Inferior parietal cortex (tissue), 1 donor: ENCODE data around the gene AGFG1.
"Not testable (repeated sequence)": the region's sequence is repeated elsewhere in the genome, so short reads cannot be mapped to it uniquely, and the experiment has no call there.

Source experiments
- DNase-seq: peaks from one replicate; pipeline ENCODE4 v3.0.0-alpha.2; 2016; ENCODE audit errors: extremely low spot score

Gene AGFG1

DNA sequence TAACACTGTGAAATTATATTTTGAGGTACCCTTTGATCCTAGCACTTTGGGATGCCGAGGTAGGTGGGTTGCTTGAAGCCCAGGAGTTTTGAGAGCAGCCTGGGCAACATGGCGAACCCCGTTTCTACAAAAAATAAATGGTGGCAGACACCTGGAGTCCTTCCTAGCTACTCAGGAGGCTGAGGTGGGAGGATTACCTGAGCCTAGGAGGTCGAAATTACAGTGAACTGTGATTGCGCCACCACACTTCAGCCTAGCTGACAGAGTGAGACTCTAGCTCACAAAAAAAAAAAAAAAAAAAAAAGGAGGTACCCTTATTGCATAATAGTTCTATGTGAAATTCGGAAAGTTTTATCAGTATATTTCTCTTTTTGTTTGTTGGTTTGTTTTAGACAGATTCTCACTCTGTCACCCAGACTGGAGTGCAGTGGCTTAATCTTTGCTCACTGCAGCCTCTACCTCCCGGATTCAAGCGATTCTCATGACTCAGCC, 67.6 kb downstream of the AGFG1 start:
- no peak for DNase-seq

DNA sequence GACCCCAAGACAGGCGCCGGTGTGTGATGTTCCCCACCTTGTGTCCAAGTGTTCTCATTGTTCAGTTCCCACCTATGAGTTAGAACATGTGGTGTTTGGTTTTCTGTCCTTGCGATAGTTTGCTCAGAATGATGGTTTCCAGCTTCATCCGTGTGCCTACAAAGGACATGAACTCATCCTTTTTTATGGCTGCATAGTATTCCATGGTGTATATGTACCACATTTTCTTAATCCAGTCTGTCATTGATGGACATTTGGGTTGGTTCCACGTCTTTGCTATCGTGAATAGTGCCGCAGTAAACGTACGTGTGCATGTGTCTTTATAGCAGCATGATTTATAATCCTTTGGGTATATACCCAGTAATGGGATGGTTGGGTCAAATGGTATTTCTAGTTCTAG, 68.4 kb downstream of the AGFG1 start:
- DNase-seq: not testable (repeated sequence)

DNA sequence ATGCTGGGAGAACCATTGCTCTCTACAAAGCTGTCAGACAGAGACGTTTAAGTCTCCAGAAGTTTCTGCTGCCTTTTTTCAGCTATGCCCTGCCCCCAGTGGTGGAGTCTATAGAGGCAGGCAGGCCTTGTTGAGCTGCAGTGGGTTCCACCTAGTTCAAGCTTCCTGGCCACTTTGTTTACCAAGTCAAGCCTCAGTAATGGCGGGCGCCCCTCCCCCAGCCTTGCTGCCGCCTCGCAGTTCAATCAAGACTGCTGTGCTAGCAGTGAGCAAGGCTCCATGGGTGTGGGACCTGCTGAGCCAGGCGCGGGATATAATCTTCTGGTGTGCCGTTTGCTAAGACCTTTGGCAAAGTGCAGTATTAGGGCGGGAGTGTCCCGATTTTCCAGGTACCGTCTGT, 74.0 kb downstream of the AGFG1 start:
- no peak for DNase-seq

DNA sequence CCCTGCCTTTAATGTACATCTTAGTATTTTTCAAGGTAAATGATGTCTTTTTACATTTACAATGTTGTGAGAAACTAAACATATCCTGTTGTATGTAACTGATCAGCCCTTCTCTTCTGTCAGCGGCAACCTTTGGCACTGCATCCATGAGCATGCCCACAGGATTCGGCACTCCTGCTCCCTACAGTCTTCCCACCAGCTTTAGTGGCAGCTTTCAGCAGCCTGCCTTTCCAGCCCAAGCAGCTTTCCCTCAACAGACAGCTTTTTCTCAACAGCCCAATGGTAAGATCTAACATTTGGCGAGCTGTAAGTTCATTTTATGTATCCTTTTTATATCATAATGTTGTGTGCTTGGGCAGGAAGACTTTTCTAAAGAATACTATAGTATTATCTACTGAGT, 79.9 kb downstream of the AGFG1 start:
- DNase-seq: no peak

- DNase-seq: no peak
Observed at GRCh38 chr2:227562581-227562980, 90.6 kb downstream of the AGFG1 start.

GRCh38 chr2:227565080-227565479, 93.1 kb downstream of the AGFG1 start:
- no peak for DNase-seq

DNA sequence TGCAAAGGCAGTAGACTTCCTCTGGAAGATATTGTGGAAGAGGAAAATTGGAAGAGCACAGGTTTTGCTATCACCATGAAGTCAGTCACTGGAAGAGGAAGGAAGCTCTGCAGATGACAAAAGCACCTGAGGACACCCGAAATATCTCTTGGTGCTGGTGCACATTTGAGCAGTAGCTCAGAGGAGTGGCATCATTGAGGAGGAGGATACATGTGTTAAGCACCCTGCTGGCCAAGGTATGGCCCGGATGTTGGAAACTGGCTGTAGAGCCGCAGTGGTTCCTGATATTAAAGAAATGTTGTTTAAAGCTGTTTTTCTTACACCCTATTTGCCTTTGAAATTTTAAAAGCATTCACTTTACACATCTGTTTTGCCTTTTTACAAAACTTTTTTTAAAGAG, 94.1 kb downstream of the AGFG1 start:
- no peak for DNase-seq

DNA sequence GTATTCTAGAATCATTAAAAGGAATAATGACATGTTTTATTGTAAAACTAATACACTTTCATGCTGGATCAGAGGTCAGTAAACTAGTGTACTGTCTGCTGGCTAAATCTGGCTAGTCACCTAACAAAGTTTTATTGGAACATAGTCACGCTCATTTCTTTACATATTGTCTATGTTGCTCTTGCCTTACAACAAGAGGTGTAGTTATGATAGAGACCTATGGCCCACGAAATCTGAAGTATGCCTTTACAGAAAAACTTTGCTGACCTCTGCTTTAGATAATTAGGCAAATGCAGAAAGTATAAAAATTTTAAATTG, 96.9 kb downstream of the AGFG1 start:
- DNase-seq: no peak

- DNase-seq: no peak
Observed at GRCh38 chr2:227570615-227571014, 98.7 kb downstream of the AGFG1 start.

GRCh38 chr2:227576110-227576509, 104.2 kb downstream of the AGFG1 start:
- no peak for DNase-seq

DNA sequence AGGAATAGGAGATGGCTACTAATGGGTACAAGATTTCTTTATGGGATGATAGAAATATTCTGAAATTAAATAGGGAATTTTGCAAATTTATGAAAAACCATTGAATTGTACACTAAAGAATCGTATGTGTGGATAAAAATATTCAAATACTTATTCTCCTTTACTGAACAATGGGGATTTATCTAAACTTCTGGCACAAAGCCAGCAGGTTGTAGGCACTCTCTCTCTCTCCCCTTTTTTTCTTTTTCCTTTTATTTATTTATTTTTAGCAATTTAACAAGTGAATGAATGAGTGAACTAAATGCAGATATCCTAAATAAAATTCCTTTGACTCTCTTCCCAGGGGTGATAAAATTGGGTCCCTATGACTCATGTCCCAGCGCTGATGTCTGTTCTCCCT, 104.9 kb downstream of the AGFG1 start:
- no peak for DNase-seq

DNA sequence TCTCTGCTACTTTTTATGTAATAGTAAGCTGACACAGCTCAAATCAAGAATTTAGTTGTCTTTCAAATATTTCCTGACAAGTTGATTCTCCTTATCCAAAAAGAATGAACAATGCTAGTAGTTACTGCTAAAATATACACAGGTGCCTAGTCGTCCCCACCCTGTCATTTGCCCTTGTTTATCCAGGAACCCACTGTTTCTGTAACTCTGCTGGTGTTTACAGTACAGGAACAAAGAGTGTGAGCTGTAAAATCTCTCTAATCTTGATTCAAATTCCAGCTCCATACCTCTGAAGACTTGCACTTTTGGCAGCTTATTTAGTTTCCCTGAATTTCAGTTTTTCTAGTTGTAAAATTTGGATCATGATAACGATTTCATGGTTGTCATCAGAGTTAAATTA, 105.6 kb downstream of the AGFG1 start:
- DNase-seq: no peak

DNA sequence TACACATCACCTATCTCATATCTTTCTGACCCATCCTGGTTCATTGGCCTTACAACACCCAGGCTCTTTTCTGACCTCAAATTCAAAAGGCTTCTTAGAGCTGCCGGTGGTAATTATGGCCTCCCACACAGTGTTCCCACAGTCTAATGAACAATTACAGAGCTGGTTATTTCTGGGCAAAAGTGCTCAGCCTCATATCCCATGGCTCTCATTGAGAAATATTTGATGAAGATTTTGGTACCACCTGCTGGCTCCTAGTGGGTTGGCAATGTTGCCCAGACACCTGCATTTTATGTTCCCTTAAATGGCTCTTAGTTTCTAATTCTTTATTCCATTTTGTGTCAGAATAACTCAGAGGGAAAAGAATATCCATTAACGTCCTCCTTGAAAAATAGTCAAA, 106.7 kb downstream of the AGFG1 start:
- DNase-seq: no peak

DNA sequence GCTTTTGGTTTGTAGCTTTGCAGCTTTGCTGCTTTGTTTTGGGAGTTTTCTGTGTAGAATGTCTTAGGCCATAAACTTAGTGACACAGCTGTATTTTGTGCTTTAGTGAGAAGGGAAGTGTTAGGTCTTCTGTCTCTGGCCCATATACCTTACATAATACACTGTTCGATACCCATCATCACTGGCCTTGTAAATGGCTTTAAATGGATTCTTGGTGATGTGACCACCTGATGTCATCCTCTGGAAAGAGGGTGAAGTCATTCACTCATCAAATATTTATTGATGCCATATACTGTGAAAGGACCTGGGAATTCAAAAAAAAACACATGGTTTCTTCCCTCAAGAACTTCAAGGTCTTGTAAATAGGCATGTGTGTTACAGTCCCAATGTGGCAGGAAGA, 107.8 kb downstream of the AGFG1 start:
- DNase-seq: no peak

DNA sequence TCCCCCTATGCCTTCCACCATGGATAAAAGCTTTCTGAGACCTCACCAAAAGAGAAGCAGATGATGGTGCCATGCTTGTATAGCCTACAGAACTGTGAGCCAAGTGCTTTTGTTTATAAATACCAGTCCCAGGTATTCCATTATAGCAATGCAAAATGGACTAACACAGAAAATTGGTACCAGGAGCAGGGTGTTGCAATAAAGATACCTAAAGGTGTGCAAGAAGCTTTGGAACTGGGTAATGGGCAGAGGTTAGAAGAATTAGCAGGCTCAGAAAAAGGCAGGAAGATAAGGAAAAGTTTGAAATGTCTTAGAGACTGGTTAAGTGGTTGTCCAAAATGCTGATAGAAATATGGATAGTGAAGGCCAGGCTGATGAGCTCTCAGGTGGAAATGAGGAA, 110.4 kb downstream of the AGFG1 start:
- no peak for DNase-seq

DNA sequence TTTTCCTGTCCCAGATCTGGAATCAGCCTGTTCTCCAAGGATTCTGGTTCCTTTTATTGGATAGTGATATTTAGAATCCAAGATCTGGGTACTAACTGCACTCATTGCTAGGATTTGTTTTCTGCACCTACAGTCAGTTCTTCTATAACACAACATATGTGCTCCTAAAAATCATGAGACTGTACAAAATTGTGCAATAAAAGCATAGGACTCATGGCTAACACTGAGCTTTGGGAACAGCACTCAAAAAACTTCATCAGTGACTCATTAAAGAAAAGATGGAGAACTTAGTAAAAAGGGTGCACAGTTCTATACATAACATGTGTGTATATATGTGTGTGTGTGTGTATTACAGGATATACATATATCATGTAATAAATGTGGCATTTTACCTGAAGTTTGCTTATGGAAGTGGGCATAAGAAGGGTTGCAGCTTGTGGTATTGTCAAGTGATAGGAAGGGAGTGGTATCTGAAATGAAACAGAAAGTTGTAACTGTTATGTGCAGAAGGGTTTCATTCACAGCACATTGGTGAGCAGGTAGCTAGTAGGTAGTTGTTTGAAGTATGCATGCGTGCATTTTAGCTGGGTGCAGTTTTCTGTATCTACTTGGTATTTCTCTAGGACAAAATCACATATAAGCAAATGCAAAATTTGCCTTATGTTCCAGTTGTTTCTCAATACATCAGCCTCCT, 120.9 kb downstream of the AGFG1 start:
- DNase-seq: no peak

DNA sequence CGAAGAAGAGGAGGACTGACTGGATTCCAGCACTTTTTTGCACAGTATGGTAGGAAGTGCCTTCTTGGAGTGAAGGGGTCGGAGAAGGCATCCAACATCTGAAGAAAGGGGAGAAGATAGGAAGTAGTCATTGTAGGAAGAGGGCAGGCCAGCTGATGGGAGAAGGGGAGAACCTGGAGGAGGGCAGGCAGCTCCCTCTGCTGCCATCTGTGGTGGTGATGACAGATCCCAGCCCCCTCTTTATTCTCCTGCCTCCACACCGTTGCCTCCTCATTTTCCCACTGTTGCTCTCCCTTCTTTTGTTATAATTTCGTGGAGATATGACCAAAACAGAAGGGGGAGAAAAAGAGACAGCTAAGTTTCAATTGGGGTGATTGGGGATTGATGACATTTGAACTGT, 123.8 kb downstream of the AGFG1 start:
- no peak for DNase-seq

- DNase-seq: no peak
Observed at GRCh38 chr2:227597036-227597435, 125.1 kb downstream of the AGFG1 start.

DNA sequence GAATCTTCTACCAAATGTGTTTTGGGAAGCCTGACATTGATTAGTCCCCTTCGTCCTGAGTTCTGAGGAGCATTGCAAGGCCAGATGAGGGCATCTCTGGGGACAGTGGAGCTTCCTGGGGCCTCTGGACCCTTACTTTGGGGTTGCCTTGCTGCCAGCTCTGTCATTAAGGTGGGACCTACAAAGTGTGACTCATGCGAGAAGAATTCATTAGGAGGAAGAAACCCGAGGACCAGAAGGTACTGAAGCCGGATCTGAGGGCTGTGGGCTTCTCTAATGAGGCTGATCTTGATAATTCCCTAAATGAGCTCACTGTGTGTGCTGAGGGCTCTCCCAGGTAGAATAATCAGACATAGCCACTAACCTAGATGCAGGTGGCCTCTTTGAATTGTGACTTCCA, 126.0 kb downstream of the AGFG1 start:
- no peak for DNase-seq

GRCh38 chr2:227598835-227599503, 127.0 kb downstream of the AGFG1 start, which contains the start of gene SCYGR2:
SCYGR2 (plus strand) TSS chr2:227598893; CDS start chr2:227598893, 0 bp downstream.
- not testable (repeated sequence) for DNase-seq

- no peak for DNase-seq
Observed at GRCh38 chr2:227602358-227602757, 130.4 kb downstream of the AGFG1 start.

- DNase-seq: no peak
Observed at GRCh38 chr2:227606476-227606875, 134.5 kb downstream of the AGFG1 start.

- no peak for DNase-seq
Observed at GRCh38 chr2:227607941-227608340, 136.0 kb downstream of the AGFG1 start.
